HepG2 (cell line): ENCODE data around the gene ADRA1B.

ENCODE experiments used
- CAMTA2 ChIP-seq: sonication (generic); formaldehyde crosslinking; IDR thresholded peaks from 2 replicates; pipeline ENCODE4 v1.4.0; 2020; ENCODE audit warnings: mild to moderate bottlenecking, missing genetic modification reagents, borderline replicate concordance
- EZH2 ChIP-seq: conservative IDR thresholded peaks from 2 replicates; pipeline ENCODE4 v1.6.1; 2012; ENCODE audit warnings: mild to moderate bottlenecking, low read depth, low read length, moderate library complexity
- KLF16 ChIP-seq, 2 experiments: sonication (generic) in 1 of 2; formaldehyde crosslinking in 1 of 2; IDR thresholded peaks; 2 replicates each; pipeline versions ENCODE4 v1.6.1 to v1.8.0; 2016 to 2023; ENCODE audit warnings: missing genetic modification reagents in 2 of 2, missing compliant biosample characterization in 1 of 2
- POLR2A ChIP-seq, 2 experiments: IDR thresholded peaks; 2 replicates each; pipeline ENCODE4 v1.6.1; 2011; ENCODE audit warnings: low read depth in 2 of 2, low read length in 2 of 2, mild to moderate bottlenecking in 1 of 2, moderate library complexity in 1 of 2; ENCODE audit not compliant: insufficient read depth in 1 of 2
- POLR2AphosphoS5 ChIP-seq: IDR thresholded peaks from 2 replicates; pipeline ENCODE4 v1.6.1; 2012; ENCODE audit warnings: low read depth, low read length
- ZFP37 ChIP-seq: sonication (generic); formaldehyde crosslinking; IDR thresholded peaks from 2 replicates; pipeline ENCODE4 v1.4.0; 2020; ENCODE audit warnings: missing genetic modification reagents, borderline replicate concordance
- ZNF121 ChIP-seq: sonication (generic); formaldehyde crosslinking; IDR thresholded peaks from 2 replicates; pipeline ENCODE4 v1.5.0; 2020; ENCODE audit warnings: mild to moderate bottlenecking, missing genetic modification reagents
- TF ChIP-seq, protein P1 (sequence below), 2 experiments: IDR thresholded peaks; 2 replicates each; pipeline ENCODE4 v1.6.1; 2011 to 2012; ENCODE audit warnings: low read length in 2 of 2, borderline replicate concordance in 1 of 2, low read depth in 1 of 2, mild to moderate bottlenecking in 1 of 2, moderate library complexity in 1 of 2

DNA sequence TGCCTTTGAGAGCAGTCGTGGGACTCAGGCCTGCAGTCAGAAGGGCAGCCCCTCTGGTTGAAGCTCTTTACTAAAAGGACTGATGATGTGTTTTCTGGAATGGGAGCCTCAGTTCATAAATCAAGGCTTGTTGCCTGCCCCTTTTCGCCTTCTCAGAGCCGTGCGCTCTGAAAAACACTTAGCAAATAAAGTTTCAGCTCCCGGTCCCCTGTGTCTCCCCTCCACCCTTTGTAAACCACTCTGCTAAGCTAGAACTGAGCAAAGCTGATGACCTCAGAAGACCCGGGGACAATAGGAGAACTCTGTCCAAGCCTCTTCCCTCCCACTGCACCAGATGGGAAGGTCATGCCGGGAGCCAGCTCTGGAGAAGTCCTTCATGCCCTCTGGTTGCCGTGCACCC, 39.3 kb upstream of the ADRA1B start:
- no peak for TF ChIP-seq POLR2AphosphoS5
- TF ChIP-seq KLF16 (CRISPR knock-in tag; IDR thresholded peaks at IDR 0.05), result no peak
- TF ChIP-seq ZFP37 (CRISPR knock-in tag), result no peak
- no peak for TF ChIP-seq POLR2A (IDR thresholded peaks at IDR 0.05; ENCODE audit: insufficient read depth in 1 of 2, low read depth in 2 of 2, low read length in 2 of 2)
- TF ChIP-seq ZNF121, result no peak
- TF ChIP-seq, protein P1, sequence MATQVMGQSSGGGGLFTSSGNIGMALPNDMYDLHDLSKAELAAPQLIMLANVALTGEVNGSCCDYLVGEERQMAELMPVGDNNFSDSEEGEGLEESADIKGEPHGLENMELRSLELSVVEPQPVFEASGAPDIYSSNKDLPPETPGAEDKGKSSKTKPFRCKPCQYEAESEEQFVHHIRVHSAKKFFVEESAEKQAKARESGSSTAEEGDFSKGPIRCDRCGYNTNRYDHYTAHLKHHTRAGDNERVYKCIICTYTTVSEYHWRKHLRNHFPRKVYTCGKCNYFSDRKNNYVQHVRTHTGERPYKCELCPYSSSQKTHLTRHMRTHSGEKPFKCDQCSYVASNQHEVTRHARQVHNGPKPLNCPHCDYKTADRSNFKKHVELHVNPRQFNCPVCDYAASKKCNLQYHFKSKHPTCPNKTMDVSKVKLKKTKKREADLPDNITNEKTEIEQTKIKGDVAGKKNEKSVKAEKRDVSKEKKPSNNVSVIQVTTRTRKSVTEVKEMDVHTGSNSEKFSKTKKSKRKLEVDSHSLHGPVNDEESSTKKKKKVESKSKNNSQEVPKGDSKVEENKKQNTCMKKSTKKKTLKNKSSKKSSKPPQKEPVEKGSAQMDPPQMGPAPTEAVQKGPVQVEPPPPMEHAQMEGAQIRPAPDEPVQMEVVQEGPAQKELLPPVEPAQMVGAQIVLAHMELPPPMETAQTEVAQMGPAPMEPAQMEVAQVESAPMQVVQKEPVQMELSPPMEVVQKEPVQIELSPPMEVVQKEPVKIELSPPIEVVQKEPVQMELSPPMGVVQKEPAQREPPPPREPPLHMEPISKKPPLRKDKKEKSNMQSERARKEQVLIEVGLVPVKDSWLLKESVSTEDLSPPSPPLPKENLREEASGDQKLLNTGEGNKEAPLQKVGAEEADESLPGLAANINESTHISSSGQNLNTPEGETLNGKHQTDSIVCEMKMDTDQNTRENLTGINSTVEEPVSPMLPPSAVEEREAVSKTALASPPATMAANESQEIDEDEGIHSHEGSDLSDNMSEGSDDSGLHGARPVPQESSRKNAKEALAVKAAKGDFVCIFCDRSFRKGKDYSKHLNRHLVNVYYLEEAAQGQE (IDR thresholded peaks at IDR 0.05; ENCODE audit: borderline replicate concordance in 1 of 2, low read depth in 1 of 2, low read length in 2 of 2), result no peak
- TF ChIP-seq CAMTA2, result no peak
- TF ChIP-seq EZH2, result no peak
